Fibroblast of lung (primary cell): ENCODE results near the gene ITPKB. TPM values are rescaled to one million over a fixed set of nuclear protein-coding genes. Genes with fewer than 3 reads are reported as not detected.

Experiments
- DNase-seq, 2 donors: peaks; one replicate each; pipeline versions ENCODE4 v3.0.0 to v3.0.0-alpha.2; 2010; ENCODE audit warnings: low read depth in 2 of 2
- H2AFZ ChIP-seq: 2 replicates; pipeline ENCODE4 v1.5.1; 2012; ENCODE audit warnings: low read length, control low read depth, inconsistent platforms
- H3K27ac ChIP-seq: 2 replicates; pipeline ENCODE4 v1.5.1; 2011; ENCODE audit warnings: low read length, control low read depth; ENCODE audit not compliant: insufficient read depth
- H3K27me3 ChIP-seq: 2 replicates; pipeline ENCODE4 v1.5.1; 2011; ENCODE audit warnings: mild to moderate bottlenecking, low read length; ENCODE audit not compliant: control insufficient read depth, insufficient read depth
- H3K36me3 ChIP-seq: 2 replicates; pipeline ENCODE4 v1.5.1; 2011; ENCODE audit warnings: low read length; ENCODE audit not compliant: control insufficient read depth, insufficient read depth
- H3K4me1 ChIP-seq: 2 replicates; pipeline ENCODE4 v1.5.1; 2011; ENCODE audit warnings: low read length; ENCODE audit not compliant: control insufficient read depth, insufficient read depth; ENCODE audit errors: extremely low read depth
- H3K4me2 ChIP-seq: 2 replicates; pipeline ENCODE4 v1.5.1; 2011; ENCODE audit warnings: low read length, control low read depth; ENCODE audit not compliant: insufficient read depth; ENCODE audit errors: extremely low read depth
- H3K4me3 ChIP-seq, 4 experiments: fragments of 200-600 bp in 1 of 4; sonication (generic) in 1 of 4; replicated peaks in 1 of 4; 2 replicates each; pipeline ENCODE4 v1.5.1; 2011 to 2016; ENCODE audit warnings: low read length in 4 of 4, low read depth in 3 of 4, mild to moderate bottlenecking in 3 of 4, control low read depth in 2 of 4, inconsistent platforms in 1 of 4, mixed read lengths in 1 of 4; ENCODE audit not compliant: insufficient read depth in 1 of 4; ENCODE audit errors: control extremely low read depth in 1 of 4
- H3K79me2 ChIP-seq: 2 replicates; pipeline ENCODE4 v1.5.1; 2012; ENCODE audit warnings: mild to moderate bottlenecking, low read length, inconsistent platforms; ENCODE audit not compliant: control insufficient read depth, insufficient read depth
- H3K9ac ChIP-seq: 2 replicates; pipeline ENCODE4 v1.5.1; 2011; ENCODE audit warnings: mild to moderate bottlenecking, low read length, control low read depth; ENCODE audit not compliant: insufficient read depth
- H3K9me3 ChIP-seq: 2 replicates; pipeline ENCODE4 v1.5.1; 2012; ENCODE audit warnings: low read depth, low read length; ENCODE audit not compliant: control insufficient read depth, insufficient read depth
- H4K20me1 ChIP-seq: 2 replicates; pipeline ENCODE4 v1.5.1; 2011; ENCODE audit warnings: low read length; ENCODE audit not compliant: control insufficient read depth, insufficient read depth; ENCODE audit errors: extremely low read depth
- CTCF ChIP-seq, 2 donors: IDR thresholded peaks in 1 of 2; conservative IDR thresholded peaks in 1 of 2; 1 replicate in 1 of 2; 2 replicates in 1 of 2; pipeline ENCODE4 v1.5.1; 2011 to 2012; ENCODE audit warnings: low read length in 2 of 2, control low read depth in 1 of 2, inconsistent platforms in 1 of 2, low read depth in 1 of 2, mild to moderate bottlenecking in 1 of 2
- EZH2 ChIP-seq: IDR thresholded peaks from 2 replicates; pipeline ENCODE4 v1.5.1; 2012; ENCODE audit warnings: low read length, control low read depth, mild to moderate bottlenecking; ENCODE audit errors: missing control alignments
- polyA plus RNA-seq, 2 donors: library from polyadenylated mRNA; depleted of rRNA in 1 of 2; stranded (reverse) in 1 of 2; unstranded in 1 of 2; fragments of >200 nt; gene quantifications; 2 replicates each; pipeline ENCODE4 v1.2.1, GENCODE V29; 2011 to 2012; ENCODE audit warnings: missing spikeins in 1 of 2
- total RNA-seq: library from RNA; depleted of rRNA; stranded (reverse); fragments of >200 nt; gene quantifications from 2 replicates; pipeline ENCODE4 v1.2.1, GENCODE V29; 2014

ITPKB gene
- total and polyA plus RNA-seq, 2 donors (not counting 1 experiment from before 2014, with no cell fraction given), result 10.2 to 32.4 TPM

DNA sequence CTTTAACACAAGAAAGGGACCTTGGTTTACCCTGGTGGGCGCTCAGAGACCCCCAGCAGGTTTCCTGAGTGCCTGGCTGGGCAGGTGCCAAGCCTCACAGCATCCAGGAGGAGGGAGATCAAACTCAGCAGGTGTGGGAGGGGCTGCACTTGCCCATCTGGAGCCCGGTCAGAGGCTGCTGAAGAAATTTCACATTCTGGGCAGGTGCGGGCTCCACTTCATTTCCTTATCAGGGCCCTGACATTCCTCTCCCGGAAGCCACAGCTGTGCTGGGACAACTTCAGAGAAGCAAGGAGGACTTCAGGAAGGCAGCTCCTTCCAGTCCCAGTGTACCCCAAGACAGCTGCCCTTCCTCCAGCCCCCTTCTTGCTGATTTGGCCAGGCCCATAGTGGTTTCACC is 82.9 kb downstream of the ITPKB start:
- Histone ChIP-seq H3K36me3 (peaks cover 2% of the 10 kb centered on the region), H4K20me1 (no peaks in the 10 kb centered on the region), H3K4me3 (no peak overlapping the region), H3K27me3 (no peaks in the 10 kb centered on the region), H3K9me3 (no peaks in the 10 kb centered on the region), H3K4me2 (peak overlapping the region; percentile 44), H3K9ac (no peak overlapping the region), H3K27ac (peak overlapping the region; percentile 70), H3K79me2 (no peaks in the 10 kb centered on the region), H3K4me1 (peaks cover 33% of the 10 kb centered on the region), H2AFZ (no peak overlapping the region)
- no peak for DNase-seq
- TF ChIP-seq EZH2 (no peak), CTCF (conservative IDR thresholded peaks at IDR 0.05 in 1 of 2, IDR thresholded peaks at IDR 0.05 in 1 of 2; ENCODE audit: low read depth in 1 of 2, low read length in 2 of 2) (no peak)

- no peaks in the 10 kb centered on the region for H3K36me3 ChIP-seq
- no peaks in the 10 kb centered on the region for H3K27me3 ChIP-seq
- DNase-seq, result no peak
- H3K27ac ChIP-seq, result no peak overlapping the region
- H3K79me2 ChIP-seq, result no peaks in the 10 kb centered on the region
- no peak overlapping the region for H3K4me2 ChIP-seq
- TF ChIP-seq CTCF (conservative IDR thresholded peaks at IDR 0.05 in 1 of 2, IDR thresholded peaks at IDR 0.05 in 1 of 2; ENCODE audit: low read depth in 1 of 2, low read length in 2 of 2) (no peak), EZH2 (no peak)
- no peaks in the 10 kb centered on the region for H4K20me1 ChIP-seq
- no peaks in the 10 kb centered on the region for H3K9me3 ChIP-seq
- peaks cover 30% of the 10 kb centered on the region for H3K4me1 ChIP-seq
- H3K4me3 ChIP-seq, result no peak overlapping the region
- no peak overlapping the region for H2AFZ ChIP-seq
- no peak overlapping the region for H3K9ac ChIP-seq
These were observed 83.6 kb downstream of the ITPKB start for GRCh38 chr1:226655251-226656163.

GRCh38 chr1:226654668-226655055 is 84.4 kb downstream of the ITPKB start:
- no peak for TF ChIP-seq EZH2
- no peak for TF ChIP-seq CTCF (conservative IDR thresholded peaks at IDR 0.05 in 1 of 2, IDR thresholded peaks at IDR 0.05 in 1 of 2; ENCODE audit: low read depth in 1 of 2, low read length in 2 of 2)
- Histone ChIP-seq H3K4me3 (no peak overlapping the region), H2AFZ (no peak overlapping the region), H3K4me2 (no peak overlapping the region), H3K36me3 (no peaks in the 10 kb centered on the region), H3K9me3 (no peaks in the 10 kb centered on the region), H3K79me2 (no peaks in the 10 kb centered on the region), H3K27ac (peak overlapping the region; percentile 29), H4K20me1 (no peaks in the 10 kb centered on the region), H3K27me3 (no peaks in the 10 kb centered on the region), H3K9ac (no peak overlapping the region), H3K4me1 (peaks cover 27% of the 10 kb centered on the region)
- no peak for DNase-seq
